CD4-positive, alpha-beta T cell treated with Interleukin-10 for 1 hour (primary cell): Measurements from ENCODE around the gene ANP32D.
"Not testable (repeated sequence)": the region's sequence is repeated elsewhere in the genome, so short reads cannot be mapped to it uniquely, and the experiment has no call there.

Experiments
- DNase-seq: peaks from one replicate; pipeline ENCODE4 v3.0.0-alpha.2; 2020

The ANP32D gene

GRCh38 chr12:48472259-48472658 is at the start of gene ANP32D:
TSS of gene ANP32D (plus strand) at chr12:48472559. CDS start at chr12:48472665, 106 bp downstream.
- no peak for DNase-seq

GRCh38 chr12:48423171-48423570 is 49.2 kb upstream of the ANP32D start:
- DNase-seq: no peak

GRCh38 chr12:48424644-48425043 is 47.7 kb upstream of the ANP32D start:
- no peak for DNase-seq

- DNase-seq: not testable (repeated sequence)
Measured at GRCh38 chr12:48434016-48434415, 38.3 kb upstream of the ANP32D start.

DNA sequence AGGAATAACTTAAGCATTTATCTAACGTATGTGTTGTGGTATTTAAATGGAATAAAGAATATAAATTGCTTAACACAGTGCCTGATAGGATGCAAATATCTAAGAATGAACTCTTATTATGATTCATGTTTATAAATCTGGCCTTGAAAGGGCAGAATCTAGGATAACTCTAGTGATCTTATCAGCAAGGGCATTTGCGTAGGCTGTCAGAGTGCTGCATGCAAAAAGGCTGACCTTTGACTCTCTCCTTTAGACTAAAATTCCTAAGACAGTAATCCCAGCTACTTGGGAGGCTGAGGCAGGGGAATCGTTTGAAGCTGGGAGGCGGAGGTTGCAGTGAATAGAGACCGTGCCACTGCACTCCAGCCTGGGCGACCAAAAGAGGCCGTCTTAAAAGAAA is 31.3 kb upstream of the ANP32D start:
- DNase-seq: no peak

- DNase-seq: no peak
Measured at GRCh38 chr12:48442179-48442847, 30.0 kb upstream of the ANP32D start.

GRCh38 chr12:48445538-48445937 is 26.8 kb upstream of the ANP32D start:
- DNase-seq: no peak

GRCh38 chr12:48446161-48446776 is 26.1 kb upstream of the ANP32D start:
- no peak for DNase-seq

DNA sequence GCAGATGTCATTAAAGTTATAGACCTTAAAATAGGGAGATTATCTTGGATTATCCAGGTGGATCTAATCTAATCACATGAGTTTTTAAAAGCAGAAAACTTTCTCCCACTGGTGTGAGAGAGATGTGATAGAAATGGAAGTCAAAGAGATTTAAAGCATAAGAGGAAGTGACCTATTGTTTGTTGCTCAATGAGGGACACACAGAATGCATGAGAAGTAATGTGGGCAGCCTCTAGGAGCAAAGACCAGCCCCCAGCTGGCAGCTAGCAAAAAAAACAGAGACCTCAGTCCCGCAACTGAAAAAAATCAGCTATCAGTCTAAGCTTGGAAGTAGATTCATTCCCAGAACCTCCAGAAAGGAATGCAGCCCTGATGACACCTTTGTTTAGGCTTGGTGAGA is 24.6 kb upstream of the ANP32D start:
- no peak for DNase-seq

- no peak for DNase-seq
Measured at GRCh38 chr12:48451372-48451771, 21.0 kb upstream of the ANP32D start.

GRCh38 chr12:48452961-48453360 is 19.4 kb upstream of the ANP32D start:
- not testable (repeated sequence) for DNase-seq

DNA sequence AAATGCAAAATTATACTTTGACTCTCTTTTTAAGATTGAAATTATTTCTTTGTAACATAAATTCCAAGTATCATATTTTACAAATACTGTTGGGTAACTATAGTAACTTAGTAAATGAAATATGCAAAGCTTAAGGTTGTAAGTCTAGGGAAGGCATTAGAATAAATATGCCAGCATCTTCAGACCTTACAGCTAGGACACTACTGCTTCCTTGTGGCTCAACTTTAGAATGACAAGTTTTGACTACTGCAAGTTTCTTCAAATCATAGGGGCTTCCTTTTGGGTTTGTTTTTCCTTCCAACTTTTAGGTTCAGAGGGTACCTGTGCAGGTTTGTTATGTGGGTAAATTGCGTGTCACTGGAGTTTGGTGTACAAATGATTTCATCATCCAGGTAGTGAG is 17.7 kb upstream of the ANP32D start:
- DNase-seq: peak; percentile 43

GRCh38 chr12:48455116-48455515 is 17.2 kb upstream of the ANP32D start:
- no peak for DNase-seq

GRCh38 chr12:48459259-48459658 is 13.1 kb upstream of the ANP32D start:
- DNase-seq: no peak

DNA sequence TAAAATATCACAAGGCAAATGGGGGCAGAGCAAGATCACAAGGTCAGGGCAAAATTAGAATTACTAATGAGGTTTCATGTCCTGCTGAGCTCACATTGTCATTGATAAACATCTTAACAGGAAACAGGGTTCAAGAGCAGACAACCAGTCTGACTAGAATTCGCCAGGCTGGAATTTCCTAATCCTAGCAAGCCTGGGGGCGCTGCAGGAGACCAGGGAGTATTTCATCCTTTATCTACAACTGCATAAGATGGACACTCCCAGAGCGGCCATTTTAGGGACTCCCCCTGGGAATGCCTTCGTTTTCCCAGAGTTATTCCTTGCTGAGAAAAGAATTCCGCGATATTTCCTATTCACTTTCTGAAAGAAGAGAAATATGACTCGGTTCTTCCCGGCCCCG is 3.3 kb upstream of the ANP32D start:
- not testable (repeated sequence) for DNase-seq

DNA sequence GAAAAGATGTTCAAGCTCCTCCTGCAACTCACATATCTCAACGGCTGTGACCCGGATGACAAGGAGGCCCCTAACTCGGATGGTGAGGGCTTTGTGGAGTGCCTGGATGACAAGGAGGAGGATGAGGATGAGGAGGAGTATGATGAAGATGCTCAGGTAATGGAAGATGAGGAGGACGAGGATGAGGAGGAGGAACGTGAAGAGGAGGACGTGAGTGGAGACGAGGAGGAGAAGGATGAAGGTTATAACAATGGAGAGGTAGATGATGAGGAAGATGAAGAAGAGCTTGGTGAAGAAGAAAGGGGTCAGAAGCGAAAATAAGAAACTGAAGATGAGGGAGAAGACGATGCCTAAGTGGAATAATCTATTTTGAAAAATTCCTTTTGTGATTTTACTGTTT is 702 bp downstream of the ANP32D start:
- no peak for DNase-seq

DNA sequence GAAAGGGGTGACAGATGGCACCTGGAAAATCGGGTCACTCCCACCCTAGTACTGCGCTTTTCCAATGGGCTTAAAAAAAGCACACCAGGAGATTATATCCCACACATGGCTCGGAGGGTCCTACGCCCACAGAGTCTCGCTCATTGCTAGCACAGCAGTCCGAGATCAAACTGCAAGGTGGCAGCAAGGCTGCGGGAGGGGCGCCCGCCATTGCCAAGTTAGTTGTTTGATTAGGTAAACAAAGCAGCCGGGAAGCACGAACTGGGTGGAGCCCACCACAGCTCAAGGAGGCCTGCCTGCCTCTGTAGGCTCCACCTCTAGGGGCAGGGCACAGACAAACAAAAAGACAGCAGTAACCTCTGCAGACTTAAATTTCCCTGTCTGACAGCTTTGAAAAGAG is 2.1 kb downstream of the ANP32D start:
- not testable (repeated sequence) for DNase-seq

DNA sequence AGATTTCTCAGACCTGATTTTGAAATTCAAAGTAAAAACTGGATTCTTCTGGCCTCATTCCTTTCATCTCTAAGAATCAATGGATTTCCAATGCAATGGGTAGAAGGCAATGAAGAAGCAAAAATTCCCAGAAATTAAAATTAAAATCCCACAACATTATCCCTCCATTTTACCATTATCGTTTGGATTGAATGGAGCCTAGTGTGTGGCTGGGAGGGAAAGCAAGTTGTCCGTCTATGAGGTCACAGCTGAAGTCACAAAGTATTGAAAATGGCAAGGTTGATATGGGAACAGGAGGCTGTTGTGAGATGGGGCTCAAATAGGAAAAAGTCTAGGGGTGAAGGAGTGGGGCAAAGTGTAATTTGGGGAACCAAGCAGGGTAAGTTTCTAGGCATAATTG is 9.8 kb downstream of the ANP32D start, which contains the start of gene C12orf54:
TSS of gene C12orf54 (plus strand) at position 301 of the 400 bp plus-strand sequence. CDS start 799 bp downstream, outside the sequence.
- no peak for DNase-seq

- no peak for DNase-seq
Measured at GRCh38 chr12:48482930-48483329, 10.6 kb downstream of the ANP32D start.

DNA sequence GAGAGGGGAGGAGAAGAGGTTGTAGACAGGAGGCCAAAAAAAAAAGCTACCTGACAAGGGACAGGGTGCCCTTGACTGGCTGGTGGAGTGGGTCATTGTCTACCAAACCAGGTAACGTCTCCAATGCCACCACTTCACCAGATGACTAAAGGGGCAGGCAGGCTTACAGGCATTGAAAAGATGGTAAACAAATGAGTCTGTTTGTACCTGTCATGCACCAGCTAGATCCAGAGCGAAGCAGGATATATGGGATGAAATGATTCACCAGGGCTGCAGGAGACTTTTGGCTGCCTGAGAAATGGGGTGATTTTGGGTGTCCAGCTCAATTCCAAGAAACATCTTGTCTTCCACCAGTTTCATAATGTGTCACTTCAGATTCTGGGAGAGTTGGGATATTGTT is 13.9 kb downstream of the ANP32D start:
- no peak for DNase-seq

DNA sequence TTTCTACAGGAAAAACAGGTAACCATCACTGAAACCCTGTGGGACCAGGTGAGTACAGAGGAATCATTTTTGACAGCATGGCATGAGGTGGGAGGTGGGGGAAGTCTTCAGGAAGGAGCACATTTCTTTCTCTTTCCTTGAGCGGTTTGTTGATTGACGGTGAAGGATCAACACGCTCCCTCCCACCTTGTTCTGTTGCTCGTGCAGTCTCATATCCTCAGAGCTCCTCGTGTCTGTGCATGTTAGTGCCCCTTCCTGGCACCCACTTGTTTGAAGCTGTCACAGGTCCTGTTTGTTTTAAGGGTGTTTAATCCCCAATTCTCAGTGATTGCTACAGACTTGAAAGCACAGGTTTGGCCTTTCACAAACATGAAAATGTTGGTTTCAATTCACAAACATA is 14.3 kb downstream of the ANP32D start:
- no peak for DNase-seq

DNA sequence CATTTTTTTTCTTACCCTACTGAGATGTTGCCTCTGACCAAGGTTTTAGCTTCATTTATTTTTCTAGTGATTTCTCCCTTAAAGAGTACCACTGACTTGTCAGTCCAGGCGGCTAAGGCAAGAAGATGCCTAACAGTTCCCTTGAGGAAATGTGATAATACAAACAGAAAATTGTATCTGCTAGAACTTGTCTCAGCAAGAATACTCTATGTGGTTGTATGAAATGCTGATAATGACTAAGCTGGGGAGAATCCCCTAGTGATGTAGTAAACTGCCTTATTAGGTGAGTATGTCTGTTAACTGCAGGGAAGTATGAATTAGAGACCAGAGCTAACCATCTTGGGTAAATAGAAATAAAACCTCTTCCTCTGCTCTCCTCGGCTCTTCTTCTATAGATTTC is 16.7 kb downstream of the ANP32D start:
- no peak for DNase-seq

DNA sequence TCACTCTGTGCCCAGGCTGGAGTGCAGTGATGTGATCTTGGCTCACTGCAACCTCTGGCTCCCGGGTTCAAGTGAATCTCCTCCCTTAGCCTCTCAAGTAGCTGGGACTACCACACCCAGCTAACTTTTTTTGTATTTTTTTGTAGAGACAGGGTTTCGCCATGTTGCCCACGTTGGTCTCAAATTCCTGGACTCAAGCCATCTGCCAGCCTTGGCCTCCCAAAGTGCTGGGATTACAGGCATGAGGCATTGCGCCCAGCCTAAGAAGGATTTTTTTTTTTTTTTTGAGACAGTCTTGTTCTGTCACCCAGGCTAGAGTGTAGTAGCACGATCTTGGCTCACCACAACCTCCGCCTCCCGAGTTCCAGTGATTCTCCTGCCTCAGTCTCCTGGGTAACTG is 17.1 kb downstream of the ANP32D start:
- DNase-seq: not testable (repeated sequence)

DNA sequence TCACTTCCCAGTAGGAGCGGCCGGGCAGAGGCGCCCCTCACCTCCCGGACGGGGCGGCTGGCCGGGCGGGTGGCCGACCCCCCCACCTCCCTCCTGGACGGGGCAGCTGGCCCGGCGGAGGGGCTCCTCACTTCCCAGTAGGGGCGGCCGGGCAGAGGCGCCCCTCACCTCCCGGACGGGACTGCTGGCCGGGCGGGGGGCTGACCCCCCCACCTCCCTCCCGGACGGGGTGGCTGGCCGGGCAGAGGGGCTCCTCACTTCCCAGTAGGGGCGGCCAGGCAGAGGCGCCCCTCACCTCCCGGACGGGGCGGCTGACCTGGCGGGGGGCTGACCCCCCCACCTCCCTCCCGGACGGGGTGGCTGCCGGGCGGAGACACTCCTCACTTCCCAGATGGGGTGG is 27.9 kb downstream of the ANP32D start:
- not testable (repeated sequence) for DNase-seq

GRCh38 chr12:48506836-48507235 is 34.5 kb downstream of the ANP32D start:
- not testable (repeated sequence) for DNase-seq
